Thyroid gland (tissue), 4 donors: ENCODE results near the gene CBX1.

Source experiments
- POLR2A ChIP-seq, 2 donors: fragments of 450-650 bp; IDR thresholded peaks; one replicate each; pipeline ENCODE4 v1.6.1; 2017; ENCODE audit warnings: antibody characterized with exemption in 2 of 2, mild to moderate bottlenecking in 2 of 2, moderate library complexity in 1 of 2
- TF ChIP-seq, protein P1 (sequence below), 6 experiments: fragments of 200-600 bp in 3 of 6; fragments of 450-650 bp in 3 of 6; sonication (generic) in 3 of 6; IDR thresholded peaks; one replicate each; pipeline ENCODE4 v1.5.1; 2016 to 2019; ENCODE audit warnings: antibody characterized with exemption in 6 of 6, mild to moderate bottlenecking in 2 of 6, inconsistent platforms in 1 of 6, moderate library complexity in 1 of 6

DNA sequence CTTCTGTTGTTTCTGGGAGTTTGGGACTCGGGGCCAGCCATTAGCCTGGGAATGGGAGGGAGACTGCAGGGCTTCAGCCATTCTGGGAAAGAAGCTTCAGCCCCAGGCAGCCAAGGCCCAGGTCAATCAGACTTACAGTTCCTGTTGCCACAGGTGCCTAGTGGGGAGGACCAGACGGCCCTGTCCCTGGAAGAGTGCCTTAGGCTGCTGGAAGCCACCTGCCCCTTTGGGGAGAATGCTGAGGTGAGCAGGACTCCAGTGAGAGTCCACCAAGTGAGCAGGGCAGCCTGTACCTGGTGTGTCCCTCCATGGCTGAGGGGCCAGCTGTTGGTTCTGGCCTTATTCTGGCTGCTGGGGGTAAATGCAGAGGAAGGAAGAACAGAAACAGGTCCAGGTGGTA, 44.4 kb downstream of the CBX1 start:
- TF ChIP-seq, protein P1, sequence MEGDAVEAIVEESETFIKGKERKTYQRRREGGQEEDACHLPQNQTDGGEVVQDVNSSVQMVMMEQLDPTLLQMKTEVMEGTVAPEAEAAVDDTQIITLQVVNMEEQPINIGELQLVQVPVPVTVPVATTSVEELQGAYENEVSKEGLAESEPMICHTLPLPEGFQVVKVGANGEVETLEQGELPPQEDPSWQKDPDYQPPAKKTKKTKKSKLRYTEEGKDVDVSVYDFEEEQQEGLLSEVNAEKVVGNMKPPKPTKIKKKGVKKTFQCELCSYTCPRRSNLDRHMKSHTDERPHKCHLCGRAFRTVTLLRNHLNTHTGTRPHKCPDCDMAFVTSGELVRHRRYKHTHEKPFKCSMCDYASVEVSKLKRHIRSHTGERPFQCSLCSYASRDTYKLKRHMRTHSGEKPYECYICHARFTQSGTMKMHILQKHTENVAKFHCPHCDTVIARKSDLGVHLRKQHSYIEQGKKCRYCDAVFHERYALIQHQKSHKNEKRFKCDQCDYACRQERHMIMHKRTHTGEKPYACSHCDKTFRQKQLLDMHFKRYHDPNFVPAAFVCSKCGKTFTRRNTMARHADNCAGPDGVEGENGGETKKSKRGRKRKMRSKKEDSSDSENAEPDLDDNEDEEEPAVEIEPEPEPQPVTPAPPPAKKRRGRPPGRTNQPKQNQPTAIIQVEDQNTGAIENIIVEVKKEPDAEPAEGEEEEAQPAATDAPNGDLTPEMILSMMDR (IDR thresholded peaks at IDR 0.05): no peak
- no peak for TF ChIP-seq POLR2A (IDR thresholded peaks at IDR 0.05)
